ENCODE results near the gene S100A1. TPM values are rescaled to one million over a fixed set of nuclear protein-coding genes. Genes with fewer than 3 reads are reported as not detected.
A peak's percentile ranks its signal among the peaks of the same experiment; 100 is the strongest.

S100A1 gene
- total RNA-seq, 3 donors from 2014 or later = 0.20 to 5.6 (median 2.4) TPM

GRCh38 chr1:153677718-153678518 lies 49.7 kb downstream of the S100A1 start:
- peak; percentile 75 for ATAC-seq
- H3K4me3 ChIP-seq = no peak overlapping the region
- intact Hi-C loops (cut with DNase I, micrococcal nuclease) = loop anchor here in 1 of 2 donors (10.0 kb wide), 1 partner anchor 307 kb away; the partner anchor contains the start of gene RAB13
- peaks cover 20% of the 10 kb centered on the region for H3K4me1 ChIP-seq (ENCODE audit: low read depth)
- DNase-seq = peak; percentile 51 to 66 (median 54)
- H3K9me3 ChIP-seq = no peaks in the 10 kb centered on the region
- TF ChIP-seq CTCF (IDR thresholded peaks at IDR 0.05) = peak; percentile 77
- H3K36me3 ChIP-seq (ENCODE audit: low read depth) = no peaks in the 10 kb centered on the region

- Histone ChIP-seq H3K4me1 (ENCODE audit: low read depth) (peaks cover 20% of the 10 kb centered on the region), H3K36me3 (ENCODE audit: low read depth) (no peaks in the 10 kb centered on the region), H3K4me3 (no peak within 1 kb of the TSS), H3K9me3 (no peaks in the 10 kb centered on the region)
- no peak for TF ChIP-seq CTCF (IDR thresholded peaks at IDR 0.05)
- intact Hi-C loops (cut with DNase I, micrococcal nuclease) = loop anchor here in 1 of 2 donors (10.0 kb wide), 1 partner anchor 306 kb away; the partner anchor contains the start of gene RAB13
- ATAC-seq = peak; percentile 62
- DNase-seq = peak; percentile 43 to 63 (median 45)
Observed at GRCh38 chr1:153678519-153679336, 50.5 kb downstream of the S100A1 start, which contains the start of gene NPR1. Gene NPR1 (plus strand): TSS chr1:153678688. CDS start chr1:153679109, 421 bp downstream.

- ATAC-seq = peak; percentile 54
- no peak for TF ChIP-seq CTCF (IDR thresholded peaks at IDR 0.05)
- peak in 1 of 3 donors; percentile 48 for DNase-seq
- intact Hi-C loops (cut with DNase I, micrococcal nuclease) = loop anchor here in 1 of 2 donors (10.0 kb wide), 1 partner anchor 305 kb away; the partner anchor contains the start of gene RAB13
- no peaks in the 10 kb centered on the region for H3K36me3 ChIP-seq (ENCODE audit: low read depth)
- H3K4me3 ChIP-seq = no peak overlapping the region
- peaks cover 20% of the 10 kb centered on the region for H3K4me1 ChIP-seq (ENCODE audit: low read depth)
- no peaks in the 10 kb centered on the region for H3K9me3 ChIP-seq
Observed at GRCh38 chr1:153679337-153680119, 51.3 kb downstream of the S100A1 start.

GRCh38 chr1:153680120-153680403 lies 51.8 kb downstream of the S100A1 start:
- DNase-seq = peak in 1 of 3 donors; percentile 11
- no peaks in the 10 kb centered on the region for H3K9me3 ChIP-seq
- intact Hi-C loops (cut with DNase I, micrococcal nuclease) = no loop called here
- no peak overlapping the region for H3K4me3 ChIP-seq
- TF ChIP-seq CTCF (IDR thresholded peaks at IDR 0.05) = no peak
- no peak for ATAC-seq
- H3K36me3 ChIP-seq (ENCODE audit: low read depth) = no peaks in the 10 kb centered on the region
- peaks cover 20% of the 10 kb centered on the region for H3K4me1 ChIP-seq (ENCODE audit: low read depth)

Other genes with a start within 250 kb of the S100A1 start
- gene S100A8, start 237.4 kb upstream of the S100A1 start, total RNA-seq = 10 to 100 TPM in 2 of 3 donors, 1 to 10 TPM in 1; 3.4 to 90.6 (median 22.4) TPM
- not detected for gene S100A7A, start 211.9 kb upstream of the S100A1 start, total RNA-seq
- not detected for gene S100A7, start 167.8 kb upstream of the S100A1 start, total RNA-seq
- gene S100A6, start 92.4 kb upstream of the S100A1 start, total RNA-seq = 1,000 to 10,000 TPM; 1,327 to 1,659 (median 1,382) TPM
- not detected for gene S100A5, start 87.5 kb upstream of the S100A1 start, total RNA-seq
- gene S100A4, start 82.6 kb upstream of the S100A1 start, total RNA-seq = 100 to 1,000 TPM in 2 of 3 donors, 10 to 100 TPM in 1; 28.9 to 176 (median 141) TPM
- 1 to 10 TPM in 1 of 3 donors, under 1 TPM in 1, not detected in 1; 0.85 to 2.2 TPM for gene S100A3, start 79.2 kb upstream of the S100A1 start, total RNA-seq
- 1 to 10 TPM in 2 of 3 donors, not detected in 1; 1.3 to 1.9 TPM for gene S100A2, start 62.6 kb upstream of the S100A1 start, total RNA-seq
- gene S100A16, start 15.3 kb upstream of the S100A1 start, total RNA-seq = 100 to 1,000 TPM in 2 of 3 donors, 10 to 100 TPM in 1; 79.9 to 156 (median 139) TPM
- 100 to 1,000 TPM; 122 to 361 (median 325) TPM for gene S100A14, start 12.1 kb upstream of the S100A1 start, total RNA-seq
- gene S100A13, start 929 bp upstream of the S100A1 start, total RNA-seq = 100 to 1,000 TPM in 1 of 3 donors, 10 to 100 TPM in 2; 42.3 to 102 (median 43.9) TPM
- 10 to 100 TPM; 64.2 to 71.8 (median 71.6) TPM for gene CHTOP, start 5.6 kb downstream of the S100A1 start, total RNA-seq
- 10 to 100 TPM; 22.6 to 33.7 (median 25.4) TPM for gene SNAPIN, start 30.3 kb downstream of the S100A1 start, total RNA-seq
- 100 to 1,000 TPM in 1 of 3 donors, 10 to 100 TPM in 2; 78.4 to 126 (median 81.3) TPM for gene ILF2, start 42.6 kb downstream of the S100A1 start, total RNA-seq
- gene NPR1, start 50.3 kb downstream of the S100A1 start, total RNA-seq = 10 to 100 TPM in 1 of 3 donors, 1 to 10 TPM in 2; 2.3 to 16.4 (median 6.0) TPM
- gene INTS3, start 99.6 kb downstream of the S100A1 start, total RNA-seq = 10 to 100 TPM; 30.6 to 52.3 (median 36.1) TPM
- gene SLC27A3, start 147.0 kb downstream of the S100A1 start, total RNA-seq = 10 to 100 TPM; 17.9 to 35.1 (median 22.9) TPM

All from mucosa of descending colon (tissue), 3 donors.